H1 (cell line): ENCODE data around the gene MT4. TPM values are rescaled to one million over a fixed set of nuclear protein-coding genes. Genes with fewer than 3 reads are reported as not detected.

Source experiments
- CTCF ChIA-PET: fragments of 300-600 bp; sonication (Branson Sonifier 250); formaldehyde crosslinking; loops from one replicate; lab custom pipeline; 2021; ENCODE audit not compliant: partially characterized antibody; lab: Charles Lee
- POLR2A ChIA-PET: fragments of 300-600 bp; sonication (Branson Sonifier 250); formaldehyde crosslinking; loops from one replicate; lab custom pipeline; 2021; ENCODE audit warnings: inconsistent platforms; ENCODE audit not compliant: partially characterized antibody; lab: Charles Lee
- DNase-seq, 2 experiments: peaks; one replicate each; pipeline versions ENCODE4 v3.0.0 to v3.0.0-alpha.2; 2010 to 2022; ENCODE audit warnings: low spot score in 2 of 2, low read depth in 1 of 2, mixed read lengths in 1 of 2
- FAIRE-seq: peaks from 2 replicates; lab custom pipeline; 2011; peaks lifted over from hg19 to GRCh38; lab: Jason Lieb, UNC
- H2AFZ ChIP-seq: 2 replicates; pipeline ENCODE4 v1.8.1; 2012; ENCODE audit warnings: low read length, inconsistent platforms
- H2AK5ac ChIP-seq: 2 replicates; pipeline ENCODE4 v1.6.1; 2013; ENCODE audit warnings: low read depth, low read length
- H2BK120ac ChIP-seq: replicated peaks from 2 replicates; pipeline ENCODE3; 2013; ENCODE audit warnings: low read depth, low read length, inconsistent platforms
- H2BK12ac ChIP-seq: 2 replicates; pipeline ENCODE4 v1.6.1; 2013; ENCODE audit warnings: low read depth, low read length
- H2BK15ac ChIP-seq: 2 replicates; pipeline ENCODE4 v1.6.1; 2013; ENCODE audit warnings: low read length
- H2BK20ac ChIP-seq: 2 replicates; pipeline ENCODE4 v1.6.1; 2013; ENCODE audit warnings: low read length
- H2BK5ac ChIP-seq: 2 replicates; pipeline ENCODE4 v1.6.1; 2013; ENCODE audit warnings: low read depth, low read length
- H3K14ac ChIP-seq: 2 replicates; pipeline ENCODE4 v1.6.1; 2013; ENCODE audit warnings: inconsistent platforms; ENCODE audit not compliant: insufficient read length
- H3K18ac ChIP-seq: 2 replicates; pipeline ENCODE4 v1.6.1; 2013; ENCODE audit warnings: low read length; ENCODE audit errors: extremely low read depth
- H3K23ac ChIP-seq: 2 replicates; pipeline ENCODE4 v1.6.1; 2013; ENCODE audit warnings: inconsistent platforms; ENCODE audit not compliant: insufficient read length
- H3K23me2 ChIP-seq: 2 replicates; pipeline ENCODE4 v1.6.1; 2013; ENCODE audit warnings: low read depth, low read length
- H3K27ac ChIP-seq: 2 replicates; pipeline ENCODE4 v1.6.1; 2011; ENCODE audit warnings: low read depth, low read length, inconsistent platforms
- H3K27me3 ChIP-seq, 4 experiments: replicated peaks in 1 of 4; 1 replicate in 1 of 4; 2 replicates in 3 of 4; pipeline versions ENCODE4 v1.6.1 to v1.8.1; 2011 to 2013; ENCODE audit warnings: low read length in 3 of 4, mild to moderate bottlenecking in 3 of 4, inconsistent platforms in 2 of 4, mixed read lengths in 2 of 4, moderate library complexity in 1 of 4; ENCODE audit not compliant: control insufficient read depth in 3 of 4, insufficient read depth in 3 of 4; ENCODE audit errors: extremely low read depth in 1 of 4
- H3K36me3 ChIP-seq, 4 experiments: 2 replicates each; pipeline versions ENCODE4 v1.6.1 to v1.8.1; 2011 to 2013; ENCODE audit warnings: mild to moderate bottlenecking in 4 of 4, low read length in 3 of 4, moderate library complexity in 2 of 4, control low read depth in 1 of 4, inconsistent platforms in 1 of 4; ENCODE audit not compliant: insufficient read depth in 4 of 4, control insufficient read depth in 2 of 4
- H3K4ac ChIP-seq: replicated peaks from 2 replicates; pipeline ENCODE3; 2013; ENCODE audit warnings: low read length, low read depth, mixed read lengths, inconsistent platforms; ENCODE audit not compliant: insufficient read length
- H3K4me1 ChIP-seq, 4 experiments: replicated peaks in 1 of 4; 1 replicate in 1 of 4; 2 replicates in 3 of 4; pipeline versions ENCODE4 v1.6.1 to v1.8.1; 2011 to 2013; ENCODE audit warnings: low read length in 3 of 4, inconsistent platforms in 2 of 4, mixed read lengths in 1 of 4; ENCODE audit not compliant: insufficient read depth in 4 of 4, control insufficient read depth in 3 of 4
- H3K4me2 ChIP-seq, 2 experiments: 2 replicates each; pipeline versions ENCODE4 v1.6.1 to v1.8.1; 2011 to 2013; ENCODE audit warnings: low read depth in 2 of 2, low read length in 2 of 2, control low read depth in 1 of 2, inconsistent platforms in 1 of 2, mild to moderate bottlenecking in 1 of 2; ENCODE audit not compliant: insufficient read depth in 1 of 2
- H3K4me3 ChIP-seq, 4 experiments: fragments of 200-600, 300-600 bp in 1 of 4; sonication (generic), shearing (Covaris generic), sonication (Bioruptor Twin) in 1 of 4; 2 replicates each; pipeline versions ENCODE4 v1.5.1 to v1.8.1; 2011 to 2016; ENCODE audit warnings: low read length in 4 of 4, low read depth in 3 of 4, control low read depth in 2 of 4, inconsistent platforms in 2 of 4, mild to moderate bottlenecking in 2 of 4, mixed read lengths in 1 of 4, moderate library complexity in 1 of 4; ENCODE audit not compliant: insufficient read depth in 2 of 4; ENCODE audit errors: extremely low read depth in 1 of 4
- H3K56ac ChIP-seq: replicated peaks from 2 replicates; pipeline ENCODE3; 2013; ENCODE audit warnings: low read depth, mild to moderate bottlenecking, mixed read lengths, low read length, inconsistent platforms; ENCODE audit not compliant: insufficient read length
- H3K79me1 ChIP-seq: 2 replicates; pipeline ENCODE4 v1.6.1; 2013; ENCODE audit warnings: low read depth, low read length, control low read depth
- H3K79me2 ChIP-seq, 2 experiments: 2 replicates each; pipeline versions ENCODE4 v1.6.1 to v1.8.1; 2012 to 2013; ENCODE audit warnings: low read length in 2 of 2, mild to moderate bottlenecking in 2 of 2, inconsistent platforms in 1 of 2; ENCODE audit not compliant: insufficient read depth in 2 of 2, control insufficient read depth in 1 of 2
- H3K9ac ChIP-seq, 4 experiments: replicated peaks in 1 of 4; 1 replicate in 1 of 4; 2 replicates in 3 of 4; pipeline versions ENCODE4 v1.6.1 to v1.8.1; 2011 to 2013; ENCODE audit warnings: low read depth in 3 of 4, low read length in 3 of 4, control low read depth in 2 of 4, mild to moderate bottlenecking in 2 of 4, moderate library complexity in 2 of 4, inconsistent platforms in 1 of 4; ENCODE audit errors: extremely low read depth in 1 of 4
- H3K9me3 ChIP-seq, 2 experiments: 2 replicates each; pipeline versions ENCODE4 v1.6.1 to v1.8.1; 2012 to 2013; ENCODE audit warnings: mild to moderate bottlenecking in 2 of 2, moderate library complexity in 2 of 2, control low read depth in 1 of 2, inconsistent platforms in 1 of 2, low read depth in 1 of 2, low read length in 1 of 2, mixed read lengths in 1 of 2; ENCODE audit not compliant: insufficient read depth in 2 of 2
- H4K20me1 ChIP-seq, 2 experiments: replicated peaks in 1 of 2; 2 replicates each; pipeline versions ENCODE3 to v1.8.1; 2011 to 2013; ENCODE audit warnings: inconsistent platforms in 2 of 2, low read length in 2 of 2, mild to moderate bottlenecking in 1 of 2; ENCODE audit not compliant: insufficient read depth in 2 of 2, control insufficient read depth in 1 of 2
- H4K5ac ChIP-seq: 2 replicates; pipeline ENCODE4 v1.6.1; 2013; ENCODE audit warnings: low read length, low read depth, mixed read lengths, inconsistent platforms; ENCODE audit not compliant: insufficient read length
- H4K8ac ChIP-seq: 2 replicates; pipeline ENCODE4 v1.8.0; 2013; ENCODE audit warnings: mild to moderate bottlenecking, moderate library complexity, low read length, inconsistent platforms; ENCODE audit not compliant: insufficient read depth; ENCODE audit errors: extremely low read depth
- H4K91ac ChIP-seq: replicated peaks from 2 replicates; pipeline ENCODE3; 2013; ENCODE audit warnings: low read length, mixed read lengths, inconsistent platforms; ENCODE audit not compliant: insufficient read length
- BACH1 ChIP-seq: IDR thresholded peaks from 2 replicates; pipeline ENCODE4 v1.6.1; 2012; ENCODE audit warnings: low read length, improper control_type of control experiment
- CHD1 ChIP-seq: IDR thresholded peaks from 2 replicates; pipeline ENCODE4 v1.6.1; 2012; ENCODE audit warnings: low read depth, low read length, improper control_type of control experiment
- GTF2F1 ChIP-seq: IDR thresholded peaks from 2 replicates; pipeline ENCODE4 v1.6.1; 2012; ENCODE audit warnings: low read depth, low read length, improper control_type of control experiment, borderline replicate concordance
- KDM1A ChIP-seq: fragments of 200-600, 300-600 bp; sonication (generic); IDR thresholded peaks from 2 replicates; pipeline ENCODE4 v1.7.1; 2016; ENCODE audit warnings: mild to moderate bottlenecking, low read length, borderline replicate concordance
- MAFK ChIP-seq: IDR thresholded peaks from 2 replicates; pipeline ENCODE4 v1.6.1; 2012; ENCODE audit warnings: low read depth, mild to moderate bottlenecking, improper control_type of control experiment, low read length
- NRF1 ChIP-seq: IDR thresholded peaks from 2 replicates; pipeline ENCODE4 v1.6.1; 2011; ENCODE audit warnings: mild to moderate bottlenecking, low read depth, low read length, improper control_type of control experiment
- RBBP5 ChIP-seq: IDR thresholded peaks from 2 replicates; pipeline ENCODE4 v1.7.1; 2012; ENCODE audit warnings: low read depth, mild to moderate bottlenecking, inconsistent platforms, low read length, moderate library complexity, borderline replicate concordance
- SP1 ChIP-seq: IDR thresholded peaks from 2 replicates; pipeline ENCODE4 v1.6.1; 2011; ENCODE audit warnings: low read depth, low read length
- SP4 ChIP-seq: IDR thresholded peaks from 2 replicates; pipeline ENCODE4 v1.6.1; 2012; ENCODE audit warnings: low read length, inconsistent platforms
- SUZ12 ChIP-seq: fragments of 200-600 bp; sonication (generic); IDR thresholded peaks from 2 replicates; pipeline ENCODE4 v1.6.1; 2012; ENCODE audit warnings: mild to moderate bottlenecking, inconsistent platforms, low read length, moderate library complexity, mixed read lengths
- TAF7 ChIP-seq: optimal IDR thresholded peaks from 2 replicates; pipeline ENCODE3; 2011; ENCODE audit warnings: low read depth, mild to moderate bottlenecking, inconsistent platforms, low read length, moderate library complexity, borderline replicate concordance
- TBP ChIP-seq: IDR thresholded peaks from 2 replicates; pipeline ENCODE4 v1.6.1; 2011; ENCODE audit warnings: low read depth, low read length, improper control_type of control experiment
- USF2 ChIP-seq: IDR thresholded peaks from 2 replicates; pipeline ENCODE4 v1.6.1; 2011; ENCODE audit warnings: low read length, improper control_type of control experiment
- ZNF274 ChIP-seq: IDR thresholded peaks from 2 replicates; pipeline ENCODE4 v1.7.0; 2012; ENCODE audit warnings: low read length, borderline replicate concordance; ENCODE audit errors: extremely low read depth
- WGBS, 2 experiments: shearing (Covaris generic) in 1 of 2; methylation state at CpG; one replicate each; pipeline versions ENCODE4 v1.1.6 to v1.1.7; 2013 to 2015; ENCODE audit warnings: low lambda C conversion rate in 2 of 2, mixed read lengths in 2 of 2, inconsistent platforms in 1 of 2, low coverage in 1 of 2, missing lambda C conversion rate in 1 of 2; ENCODE audit not compliant: insufficient replicate concordance in 2 of 2, insufficient coverage in 1 of 2, insufficient read length in 1 of 2; ENCODE audit errors: extremely low coverage in 1 of 2, missing lambda C conversion rate in 1 of 2; 5-methylcytosine and 5-hydroxymethylcytosine counted together
- polyA plus RNA-seq, 7 experiments: library from polyadenylated mRNA; depleted of rRNA in 3 of 7; stranded (reverse) in 5 of 7; unstranded in 2 of 7; fragments of >200 nt in 5 of 7; fragments of 200-250 nt in 2 of 7; gene quantifications; 1 replicate in 5 of 7; 2 replicates in 1 of 7; 4 replicates in 1 of 7; pipeline versions ENCODE4 v1.2.1 to v1.2.3, GENCODE V29; 2011 to 2013; ENCODE audit warnings: missing spikeins in 2 of 7, mixed read lengths in 2 of 7
- total RNA-seq: library from RNA; stranded (reverse); fragmentation: NEBNext Ultra II Directional; extraction: Animal tissue kit (Norgen Biotek cat#: 25700); gene quantifications from 2 replicates; pipeline ENCODE4 v1.2.1, GENCODE V29; 2021

The MT4 gene
- total and polyA plus RNA-seq, 2 of the 8 experiments (the other 6 are each of a cell fraction or from before 2014, with no cell fraction given), result not detected

- DNase-seq, result no peak
- no peak overlapping the region for H3K4me3 ChIP-seq
- H3K9me3 ChIP-seq, result no peaks in the 10 kb centered on the region
- WGBS, 2 experiments, result 76% methylated on average over 9 of the region's 9 CpGs; no CpG with 5 or more reads in 1 of the 2 experiments
- CTCF ChIA-PET, result interaction anchor here (0.6 to 9.2 kb wide), 35 partner anchors 10 to 346 kb away, joined by 3 to 85 read pairs (median 6); partner anchors contain the start of genes MT1A, MT1G and MT3
- no peak overlapping the region for H2AFZ ChIP-seq
- no peak overlapping the region for H3K4ac ChIP-seq
- no peak overlapping the region for H2BK5ac ChIP-seq
- H2BK120ac ChIP-seq, result no peak overlapping the region
- no peak overlapping the region for H3K9ac ChIP-seq
- peaks cover 0 to 2% of the 10 kb centered on the region in 2 experiments for H4K20me1 ChIP-seq
- TF ChIP-seq TAF7 (no peak), NRF1 (no peak), SP1 (no peak), USF2 (no peak), ZNF274 (no peak), KDM1A (no peak), CHD1 (no peak), SP4 (no peak), RBBP5 (no peak), SUZ12 (no peak), BACH1 (no peak), MAFK (no peak), TBP (no peak), GTF2F1 (no peak)
- no peak overlapping the region for H2BK20ac ChIP-seq
- H3K14ac ChIP-seq, result no peak overlapping the region
- H3K36me3 ChIP-seq, result no peaks in the 10 kb centered on the region
- H3K27me3 ChIP-seq, result peaks cover 0 to 9% (median 0%) of the 10 kb centered on the region in 4 experiments; a peak in 1 of 7 replicates
- H3K56ac ChIP-seq, result no peak overlapping the region
- H3K4me1 ChIP-seq, result no peaks in the 10 kb centered on the region
- H3K27ac ChIP-seq, result no peak overlapping the region
- H3K4me2 ChIP-seq, result no peak overlapping the region
- H4K8ac ChIP-seq, result no peak overlapping the region
- H4K5ac ChIP-seq, result no peak overlapping the region
- H3K23ac ChIP-seq, result no peak overlapping the region
- POLR2A ChIA-PET, result no interaction called here
- H2BK12ac ChIP-seq, result no peak overlapping the region
- no peak overlapping the region for H2AK5ac ChIP-seq
- no peaks in the 10 kb centered on the region for H3K79me2 ChIP-seq
- no peak overlapping the region for H4K91ac ChIP-seq
- no peaks in the 10 kb centered on the region for H3K23me2 ChIP-seq
- no peaks in the 10 kb centered on the region for H3K79me1 ChIP-seq
- H2BK15ac ChIP-seq, result no peak overlapping the region
- FAIRE-seq, result no peak
- H3K18ac ChIP-seq, result no peak overlapping the region
These were observed 36.5 kb downstream of the MT4 start for GRCh38 chr16:56601325-56601724.
